SK-N-SH treated with all-trans-retinoic acid at 6 μM for 48 hours (cell line): ENCODE data around the gene CUEDC2.
A peak's percentile ranks its signal among the peaks of the same experiment; 100 is the strongest.

Experiments
- ATAC-seq: fragments of 200-7000 bp; cut with Tn5 transposase; 3 replicates; pipeline ENCODE4 v1.9.1; 2020; ENCODE audit warnings: mild to moderate bottlenecking, moderate library complexity
- ARNTL ChIP-seq: fragments of 450-650 bp; formaldehyde crosslinking; IDR thresholded peaks from 2 replicates; pipeline ENCODE4 v1.5.0; 2020; ENCODE audit warnings: low read depth, mild to moderate bottlenecking, moderate library complexity, borderline replicate concordance
- BACH2 ChIP-seq: fragments of 250-450 bp; sonication (Bioruptor Pico); IDR thresholded peaks from 2 replicates; pipeline ENCODE4 v1.9.0; 2021; ENCODE audit warnings: mild to moderate bottlenecking, borderline replicate concordance
- CSDC2 ChIP-seq: fragments of 250-450 bp; sonication (Bioruptor Pico); IDR thresholded peaks from 2 replicates; pipeline ENCODE4 v1.5.0; 2020; ENCODE audit warnings: mild to moderate bottlenecking, moderate library complexity
- CSRNP3 ChIP-seq: fragments of 250-450 bp; sonication (Bioruptor Pico); IDR thresholded peaks from 2 replicates; pipeline ENCODE4 v1.5.1; 2021; ENCODE audit warnings: mild to moderate bottlenecking, moderate library complexity
- ESRRG ChIP-seq: fragments of 250-450 bp; sonication (Bioruptor Pico); IDR thresholded peaks from 2 replicates; pipeline ENCODE4 v1.6.1; 2021; ENCODE audit warnings: mild to moderate bottlenecking
- ISL1 ChIP-seq: fragments of 250-450 bp; sonication (Bioruptor Pico); IDR thresholded peaks from 2 replicates; pipeline ENCODE4 v2.1.2; 2022; ENCODE audit warnings: mild to moderate bottlenecking, moderate library complexity
- OSR1 ChIP-seq: fragments of 250-450 bp; sonication (Bioruptor Pico); IDR thresholded peaks from 2 replicates; pipeline ENCODE4 v1.8.0; 2022; ENCODE audit warnings: moderate library complexity, mild to moderate bottlenecking, inconsistent platforms
- POU6F1 ChIP-seq: fragments of 250-450 bp; sonication (Bioruptor Pico); IDR thresholded peaks from 2 replicates; pipeline ENCODE4 v1.8.0; 2021; ENCODE audit warnings: low read depth, mild to moderate bottlenecking, moderate library complexity, borderline replicate concordance
- PPARA ChIP-seq: fragments of 250-450 bp; sonication (Bioruptor Pico); IDR thresholded peaks from 2 replicates; pipeline ENCODE4 v1.5.0; 2020; ENCODE audit warnings: mild to moderate bottlenecking, borderline replicate concordance
- RARB ChIP-seq: fragments of 250-450 bp; sonication (Bioruptor Pico); IDR thresholded peaks from 2 replicates; pipeline ENCODE4 v1.8.0; 2021; ENCODE audit warnings: mild to moderate bottlenecking, moderate library complexity
- SNAI2 ChIP-seq: fragments of 250-450 bp; sonication (Bioruptor Pico); IDR thresholded peaks from 2 replicates; pipeline ENCODE4 v1.5.0; 2020; ENCODE audit warnings: mild to moderate bottlenecking, moderate library complexity
- TCF4 ChIP-seq: fragments of 250-450 bp; sonication (Bioruptor Pico); IDR thresholded peaks from 2 replicates; pipeline ENCODE4 v1.8.0; 2021; ENCODE audit warnings: mild to moderate bottlenecking, moderate library complexity, borderline replicate concordance
- TOX ChIP-seq: fragments of 250-450 bp; sonication (Bioruptor Pico); IDR thresholded peaks from 2 replicates; pipeline ENCODE4 v1.8.0; 2021; ENCODE audit warnings: mild to moderate bottlenecking, moderate library complexity, borderline replicate concordance
- ZC3H10 ChIP-seq: fragments of 250-450 bp; sonication (Bioruptor Pico); IDR thresholded peaks from 2 replicates; pipeline ENCODE4 v1.5.1; 2021; ENCODE audit warnings: mild to moderate bottlenecking, moderate library complexity
- ZFP3 ChIP-seq: fragments of 250-450 bp; sonication (Bioruptor Pico); IDR thresholded peaks from 2 replicates; pipeline ENCODE4 v1.5.0; 2020; ENCODE audit warnings: mild to moderate bottlenecking, moderate library complexity
- ZNF565 ChIP-seq: fragments of 450-650 bp; formaldehyde crosslinking; conservative IDR thresholded peaks from 2 replicates; pipeline ENCODE4 v1.5.0; 2020; ENCODE audit warnings: low read depth, mild to moderate bottlenecking, moderate library complexity
- ZNF8 ChIP-seq: fragments of 450-650 bp; formaldehyde crosslinking; IDR thresholded peaks from 2 replicates; pipeline ENCODE4 v1.5.0; 2020; ENCODE audit warnings: mild to moderate bottlenecking, moderate library complexity

The CUEDC2 gene

GRCh38 chr10:102410429-102411073 is 21.8 kb downstream of the CUEDC2 start:
- no peak for ATAC-seq
- TF ChIP-seq TOX (CRISPR knock-in tag) (no peak), PPARA (CRISPR knock-in tag) (no peak), CSRNP3 (CRISPR knock-in tag) (no peak), SNAI2 (no peak), ARNTL (no peak), ZNF8 (no peak), CSDC2 (CRISPR knock-in tag) (no peak), BACH2 (CRISPR knock-in tag) (no peak), ESRRG (CRISPR knock-in tag) (no peak)

GRCh38 chr10:102409604-102410428 is 22.6 kb downstream of the CUEDC2 start:
- TF ChIP-seq ZFP3 (no peak), ARNTL (no peak), TOX (CRISPR knock-in tag) (no peak), ZC3H10 (CRISPR knock-in tag) (no peak)
- ATAC-seq: no peak

GRCh38 chr10:102408728-102409603 is 23.4 kb downstream of the CUEDC2 start:
- peak; percentile 10; the same call in 2 of the 3 replicates for ATAC-seq

GRCh38 chr10:102408131-102408727 is 24.1 kb downstream of the CUEDC2 start:
- TF ChIP-seq RARB (CRISPR knock-in tag) (no peak), CSRNP3 (CRISPR knock-in tag) (no peak), ZFP3 (no peak), ISL1 (CRISPR knock-in tag) (no peak)
- ATAC-seq: no peak

More at GRCh38 chr10:102408728-102409603, 23.4 kb downstream of the CUEDC2 start:
- no peak for TF ChIP-seq CSDC2 (CRISPR knock-in tag)
- TF ChIP-seq POU6F1 (CRISPR knock-in tag): no peak
- no peak for TF ChIP-seq ZFP3
- TF ChIP-seq BACH2 (CRISPR knock-in tag): no peak
- TF ChIP-seq ESRRG (CRISPR knock-in tag): no peak
- TF ChIP-seq PPARA (CRISPR knock-in tag): no peak

GRCh38 chr10:102407425-102408130 is 24.8 kb downstream of the CUEDC2 start:
- TF ChIP-seq TCF4 (no peak), ZNF565 (CRISPR knock-in tag) (no peak), BACH2 (CRISPR knock-in tag) (no peak), CSRNP3 (CRISPR knock-in tag) (no peak), ZNF8 (no peak), PPARA (CRISPR knock-in tag) (no peak), OSR1 (CRISPR knock-in tag) (no peak), ZFP3 (no peak)
- ATAC-seq: no peak
